Hepatocyte (in vitro differentiated cells): ENCODE data around the gene OR6N1. TPM values are rescaled to one million over a fixed set of nuclear protein-coding genes. Genes with fewer than 3 reads are reported as not detected.

Source experiments
- DNase-seq: peaks from one replicate; pipeline ENCODE4 v3.0.0-alpha.2; 2016; ENCODE audit warnings: low spot score
- H2AFZ ChIP-seq: fragments of 200-600 bp; sonication (generic); 2 replicates; pipeline ENCODE4 v1.6.0; 2016; ENCODE audit warnings: antibody characterized with exemption, mild to moderate bottlenecking
- H3K27ac ChIP-seq: fragments of 200-600 bp; sonication (generic); 2 replicates; pipeline ENCODE4 v1.5.1; 2016; ENCODE audit warnings: mild to moderate bottlenecking
- H3K27me3 ChIP-seq: fragments of 200-600 bp; sonication (generic); 2 replicates; pipeline ENCODE4 v1.6.1; 2016
- H3K36me3 ChIP-seq: fragments of 200-600 bp; sonication (generic); replicated peaks from 2 replicates; pipeline ENCODE4 v1.5.1; 2016; ENCODE audit warnings: low read depth; ENCODE audit not compliant: insufficient read depth
- H3K4me1 ChIP-seq: fragments of 200-600 bp; sonication (generic); 2 replicates; pipeline ENCODE4 v1.5.1; 2016; ENCODE audit warnings: mild to moderate bottlenecking, moderate library complexity; ENCODE audit not compliant: insufficient read depth
- H3K4me2 ChIP-seq: fragments of 200-600 bp; sonication (generic); 2 replicates; pipeline ENCODE4 v1.6.0; 2016
- H3K4me3 ChIP-seq: fragments of 200-600 bp; sonication (generic); 2 replicates; pipeline ENCODE4 v1.5.1; 2016; ENCODE audit warnings: mild to moderate bottlenecking
- H3K79me2 ChIP-seq: fragments of 200-600 bp; sonication (generic); 2 replicates; pipeline ENCODE4 v1.6.0; 2017; ENCODE audit warnings: mild to moderate bottlenecking
- H3K9me2 ChIP-seq: fragments of 200-600 bp; sonication (generic); replicated peaks from 2 replicates; pipeline ENCODE4 v1.6.0; 2017; ENCODE audit warnings: mild to moderate bottlenecking; ENCODE audit not compliant: insufficient read depth
- H3K9me3 ChIP-seq: fragments of 200-600 bp; sonication (generic); 2 replicates; pipeline ENCODE4 v1.5.1; 2016; ENCODE audit warnings: low read depth, mild to moderate bottlenecking
- H4K20me1 ChIP-seq: fragments of 200-600 bp; sonication (generic); 2 replicates; pipeline ENCODE4 v1.6.0; 2016; ENCODE audit warnings: mild to moderate bottlenecking; ENCODE audit not compliant: insufficient read depth, poor library complexity, severe bottlenecking
- CTCF ChIP-seq: fragments of 200-600 bp; sonication (generic); IDR thresholded peaks from 2 replicates; pipeline ENCODE4 v1.5.1; 2016; ENCODE audit warnings: antibody characterized with exemption, mild to moderate bottlenecking; ENCODE audit not compliant: poor library complexity
- EZH2 ChIP-seq: fragments of 200-600 bp; sonication (generic); IDR thresholded peaks from 2 replicates; pipeline ENCODE4 v1.6.1; 2016; ENCODE audit warnings: antibody characterized with exemption, mild to moderate bottlenecking, borderline replicate concordance
- EZH2phosphoT487 ChIP-seq: fragments of 200-600 bp; sonication (generic); IDR thresholded peaks from one replicate; pipeline ENCODE4 v1.6.1; 2018; ENCODE audit warnings: antibody characterized with exemption, mild to moderate bottlenecking, low read depth, moderate library complexity; ENCODE audit not compliant: unreplicated experiment, severe bottlenecking
- WGBS: methylation state at CpG from one replicate; pipeline ENCODE4 v1.1.6; 2016; ENCODE audit warnings: low lambda C conversion rate; ENCODE audit errors: missing lambda C conversion rate; 5-methylcytosine and 5-hydroxymethylcytosine counted together
- polyA plus RNA-seq: library from polyadenylated mRNA; unstranded; fragments of >200 nt; fragmentation: Nextera tagmentation; extraction: Ambion mirVana; gene quantifications from 2 replicates; pipeline ENCODE4 v1.2.1, GENCODE V29; 2016
- total RNA-seq: library from RNA; depleted of rRNA; stranded (reverse); fragments of >200 nt; gene quantifications from 2 replicates; pipeline ENCODE4 v1.2.3, GENCODE V29; 2014

Gene OR6N1
- total and polyA plus RNA-seq, 2 experiments from 2014 or later: not detected

DNA sequence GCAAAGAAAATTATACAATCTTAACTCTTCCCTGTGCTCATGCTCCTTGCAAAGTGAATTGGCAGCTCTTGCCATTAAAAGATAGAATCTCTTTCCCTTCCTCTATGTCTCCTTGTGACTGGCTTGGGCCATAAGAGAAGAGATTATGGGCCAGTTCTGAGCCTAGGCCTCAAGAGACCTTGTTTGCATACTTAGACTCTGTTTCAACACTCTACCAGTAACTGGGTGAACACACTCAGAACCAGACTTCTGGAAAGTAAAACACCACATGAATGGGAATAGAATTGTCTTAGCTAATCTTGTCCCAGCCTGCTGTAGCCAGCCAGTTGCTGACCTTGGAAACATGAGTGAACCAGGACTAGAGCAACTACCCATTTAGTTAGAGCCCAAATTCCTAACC lies 36.1 kb downstream of the OR6N1 start:
- H4K20me1 ChIP-seq: no peaks in the 10 kb centered on the region
- H3K27me3 ChIP-seq: no peaks in the 10 kb centered on the region
- H3K36me3 ChIP-seq: no peaks in the 10 kb centered on the region
- H3K27ac ChIP-seq: no peak overlapping the region
- no peaks in the 10 kb centered on the region for H3K4me1 ChIP-seq
- DNase-seq: no peak
- H3K9me2 ChIP-seq: no peaks in the 10 kb centered on the region
- H3K79me2 ChIP-seq: no peaks in the 10 kb centered on the region
- no peak overlapping the region for H3K4me3 ChIP-seq
- no peak overlapping the region for H2AFZ ChIP-seq
- no peak for TF ChIP-seq EZH2
- TF ChIP-seq EZH2phosphoT487: no peak
- TF ChIP-seq CTCF: no peak
- no peaks in the 10 kb centered on the region for H3K9me3 ChIP-seq
- H3K4me2 ChIP-seq: no peak overlapping the region

DNA sequence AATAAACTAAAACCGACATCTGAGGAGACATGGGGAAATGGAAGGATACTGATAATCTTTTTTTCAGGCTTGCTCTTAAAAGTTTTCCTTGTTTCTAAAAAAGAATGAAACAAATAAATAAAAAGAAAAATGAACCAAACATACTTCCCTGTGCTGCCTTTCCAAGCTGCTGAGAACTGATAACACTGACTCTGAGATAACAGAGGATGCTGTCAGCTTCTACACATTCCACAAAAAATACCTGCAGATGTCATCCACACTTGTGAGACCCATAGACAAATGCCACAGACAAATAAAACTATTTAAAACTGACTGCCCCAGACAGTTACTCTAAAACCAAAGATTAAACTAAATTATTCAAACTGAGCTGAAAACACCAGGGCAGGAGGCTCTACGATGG lies 39.5 kb downstream of the OR6N1 start:
- no peak for DNase-seq
- Histone ChIP-seq H3K4me3 (no peak overlapping the region), H3K9me2 (no peaks in the 10 kb centered on the region), H2AFZ (no peak overlapping the region), H3K27ac (no peak overlapping the region), H3K4me2 (no peak overlapping the region), H4K20me1 (no peaks in the 10 kb centered on the region), H3K9me3 (no peaks in the 10 kb centered on the region), H3K79me2 (no peaks in the 10 kb centered on the region), H3K36me3 (no peaks in the 10 kb centered on the region), H3K4me1 (no peaks in the 10 kb centered on the region), H3K27me3 (no peaks in the 10 kb centered on the region)
- no peak for TF ChIP-seq EZH2phosphoT487
- no peak for TF ChIP-seq CTCF
- TF ChIP-seq EZH2: no peak
- WGBS: 63% methylated on average over 2 of the region's 2 CpGs

DNA sequence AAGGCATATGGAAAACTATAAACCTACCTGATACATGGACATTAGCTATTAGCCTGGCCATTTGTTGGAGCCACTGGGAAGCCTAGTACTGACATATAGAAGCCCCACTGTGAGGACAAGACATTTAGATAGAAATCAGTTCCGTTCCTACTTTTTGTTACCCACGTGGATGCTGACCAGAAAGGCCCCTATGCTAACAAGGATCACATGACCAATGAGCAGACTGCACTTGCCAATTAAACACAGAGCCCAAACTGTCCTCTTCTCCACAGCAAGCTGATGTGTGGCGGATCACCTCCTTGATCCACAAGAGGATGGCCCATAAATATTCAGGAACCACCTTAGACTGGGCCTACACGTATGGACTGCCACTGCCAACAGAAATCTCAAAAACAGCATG lies 40.3 kb downstream of the OR6N1 start:
- no peak for DNase-seq

More for the DNA sequence above, 40.3 kb downstream of the OR6N1 start:
- no peaks in the 10 kb centered on the region for H3K4me1 ChIP-seq
- H3K27ac ChIP-seq: no peak overlapping the region
- TF ChIP-seq EZH2: no peak
- no peak for TF ChIP-seq EZH2phosphoT487
- TF ChIP-seq CTCF: no peak
- no peaks in the 10 kb centered on the region for H3K36me3 ChIP-seq
- H3K9me2 ChIP-seq: no peaks in the 10 kb centered on the region
- H4K20me1 ChIP-seq: no peaks in the 10 kb centered on the region
- no peak overlapping the region for H3K4me3 ChIP-seq
- no peaks in the 10 kb centered on the region for H3K9me3 ChIP-seq
- H2AFZ ChIP-seq: no peak overlapping the region
- H3K79me2 ChIP-seq: no peaks in the 10 kb centered on the region
- no peaks in the 10 kb centered on the region for H3K27me3 ChIP-seq
- 88% methylated on average over 4 of the region's 4 CpGs for WGBS
- no peak overlapping the region for H3K4me2 ChIP-seq
